HepG2 (cell line): ENCODE results near the gene COG1. TPM values are rescaled to one million over a fixed set of nuclear protein-coding genes. Genes with fewer than 3 reads are reported as not detected.
A peak's percentile ranks its signal among the peaks of the same experiment; 100 is the strongest.

Experiments used
- EEA1 ChIP-seq: sonication (generic); formaldehyde crosslinking; IDR thresholded peaks from 2 replicates; pipeline ENCODE4 v1.5.1; 2020; ENCODE audit warnings: mild to moderate bottlenecking, missing genetic modification reagents, borderline replicate concordance
- ETV6 ChIP-seq: sonication (generic); formaldehyde crosslinking; conservative IDR thresholded peaks from 2 replicates; pipeline ENCODE4 v1.4.0; 2020; ENCODE audit warnings: missing genetic modification reagents
- FOXO1 ChIP-seq: sonication (generic); formaldehyde crosslinking; IDR thresholded peaks from 2 replicates; pipeline ENCODE4 v1.4.0; 2020; ENCODE audit warnings: missing genetic modification reagents
- PLRG1 ChIP-seq: fragments of 450-650 bp; conservative IDR thresholded peaks from 2 replicates; pipeline ENCODE4 v1.6.1; 2016
- U2AF2 ChIP-seq: fragments of 200-400 bp; formaldehyde crosslinking; IDR thresholded peaks from 2 replicates; pipeline ENCODE4 v1.6.1; 2017; ENCODE audit warnings: low read depth, mild to moderate bottlenecking, low read length
- ZBTB40 ChIP-seq, 2 experiments: fragments of 450-650 bp in 1 of 2; sonication (generic) in 1 of 2; formaldehyde crosslinking in 1 of 2; IDR thresholded peaks; 2 replicates each; pipeline versions ENCODE4 v1.6.1 to v1.8.0; 2016 to 2022; ENCODE audit warnings: antibody characterized with exemption in 1 of 2, mild to moderate bottlenecking in 1 of 2, missing genetic modification reagents in 1 of 2
- ZNF12 ChIP-seq: sonication (generic); formaldehyde crosslinking; IDR thresholded peaks from 2 replicates; pipeline ENCODE4 v1.5.0; 2020; ENCODE audit warnings: missing genetic modification reagents
- ZNF124 ChIP-seq: sonication (generic); formaldehyde crosslinking; IDR thresholded peaks from 2 replicates; pipeline ENCODE4 v1.4.0; 2020; ENCODE audit warnings: missing genetic modification reagents
- ZNF34 ChIP-seq: sonication (generic); formaldehyde crosslinking; IDR thresholded peaks from 2 replicates; pipeline ENCODE4 v1.4.0; 2020; ENCODE audit warnings: mild to moderate bottlenecking, missing genetic modification reagents, borderline replicate concordance
- ZNF367 ChIP-seq: sonication (generic); formaldehyde crosslinking; IDR thresholded peaks from 2 replicates; pipeline ENCODE4 v1.4.0; 2020; ENCODE audit warnings: missing genetic modification reagents, borderline replicate concordance
- ZNF460 ChIP-seq: sonication (generic); formaldehyde crosslinking; IDR thresholded peaks from 2 replicates; pipeline ENCODE4 v1.5.1; 2020; ENCODE audit warnings: missing genetic modification reagents, mild to moderate bottlenecking, borderline replicate concordance
- ZNF563 ChIP-seq: sonication (generic); formaldehyde crosslinking; IDR thresholded peaks from 2 replicates; pipeline ENCODE4 v1.8.0; 2022; ENCODE audit warnings: mild to moderate bottlenecking, moderate library complexity, missing genetic modification reagents
- polyA plus RNA-seq, 8 experiments: library from polyadenylated mRNA; depleted of rRNA in 3 of 8; stranded (reverse) in 7 of 8; unstranded in 1 of 8; fragments of >200 nt; fragmentation: Illumina TruSeq in 4 of 8; extraction: Trizol in 4 of 8; gene quantifications; 2 replicates each; pipeline versions ENCODE4 v1.2.1 to v1.2.3, GENCODE V29; 2011 to 2016; ENCODE audit warnings: low read depth in 4 of 8, missing spikeins in 1 of 8, mixed read lengths in 1 of 8; ENCODE audit not compliant: insufficient read depth in 1 of 8
- total RNA-seq, 5 experiments: library from RNA; depleted of rRNA; stranded (reverse); fragments of >200 nt; fragmentation: Illumina TruSeq; extraction: Trizol; gene quantifications; 2 replicates each; pipeline ENCODE4 v1.2.3, GENCODE V29; 2016; ENCODE audit warnings: low read depth in 1 of 5
- TF ChIP-seq, protein P1 (sequence below), 2 experiments: fragments of 450-650 bp in 1 of 2; sonication (generic) in 1 of 2; formaldehyde crosslinking; IDR thresholded peaks; 2 replicates each; pipeline versions ENCODE4 v1.5.0 to v1.8.0; 2020 to 2022; ENCODE audit warnings: mild to moderate bottlenecking in 1 of 2, missing genetic modification reagents in 1 of 2
- TF ChIP-seq, protein P2 (sequence below): sonication (generic); formaldehyde crosslinking; conservative IDR thresholded peaks from 2 replicates; pipeline ENCODE4 v1.4.0; 2020; ENCODE audit warnings: missing genetic modification reagents

The COG1 gene
- total and polyA plus RNA-seq, 2 of the 13 experiments (the other 11 are each of a cell fraction or from before 2014, with no cell fraction given): 36.6 to 39.7 TPM

DNA sequence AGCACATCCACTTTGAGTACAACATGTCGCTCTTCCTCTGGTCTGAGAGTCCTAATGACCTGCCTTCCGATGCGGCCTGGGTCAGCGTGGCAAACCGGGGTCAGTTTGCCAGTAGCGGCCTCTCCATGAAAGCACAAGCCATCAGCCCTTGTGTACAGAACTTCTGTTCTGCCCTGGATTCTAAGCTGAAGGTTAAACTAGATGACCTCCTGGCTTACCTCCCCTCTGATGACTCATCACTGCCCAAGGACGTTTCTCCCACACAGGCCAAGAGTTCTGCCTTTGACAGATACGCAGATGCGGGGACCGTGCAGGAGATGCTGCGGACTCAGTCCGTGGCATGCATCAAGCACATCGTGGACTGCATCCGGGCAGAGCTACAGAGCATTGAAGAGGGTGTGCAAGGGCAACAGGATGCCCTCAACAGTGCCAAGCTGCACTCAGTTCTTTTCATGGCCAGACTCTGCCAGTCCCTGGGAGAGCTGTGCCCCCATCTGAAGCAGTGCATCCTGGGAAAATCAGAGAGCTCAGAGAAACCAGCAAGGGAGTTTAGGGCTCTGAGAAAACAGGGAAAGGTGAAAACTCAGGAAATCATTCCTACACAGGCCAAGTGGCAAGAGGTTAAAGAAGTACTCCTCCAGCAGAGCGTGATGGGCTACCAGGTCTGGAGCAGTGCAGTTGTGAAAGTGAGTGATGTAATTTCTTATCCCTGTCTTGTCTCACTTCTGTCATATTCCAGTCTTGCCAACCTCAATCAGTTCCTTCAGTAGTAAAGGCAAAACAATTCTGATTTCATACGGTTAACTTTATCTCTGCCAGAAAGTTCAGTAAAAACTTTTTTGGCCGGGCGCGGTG lies 8.6 kb downstream of the COG1 start (continued):
- TF ChIP-seq ZBTB40 (IDR thresholded peaks at IDR 0.05) (no peak), ZBTB40 (CRISPR knock-in tag; IDR thresholded peaks at IDR 0.05) (peak; percentile 54; the same call in 1 of the 2 replicates), ZNF460 (CRISPR knock-in tag) (peak; percentile 55; the same call in 1 of the 2 replicates), ETV6 (no peak), ZNF367 (CRISPR knock-in tag) (no peak), ZNF34 (0 out of 2 replicates have a peak, but pooled peaks have one; percentile 52), ZNF563 (CRISPR knock-in tag) (peak; percentile 79; the same call in 1 of the 2 replicates), EEA1 (CRISPR knock-in tag) (no peak), U2AF2 (no peak), PLRG1 (no peak), ZNF12 (CRISPR knock-in tag) (peak; percentile 78; the same call in 1 of the 2 replicates), ZNF124 (CRISPR knock-in tag) (peak; percentile 93; the same call in 1 of the 2 replicates), FOXO1 (CRISPR knock-in tag) (peak; percentile 93)
- TF ChIP-seq, protein P1, sequence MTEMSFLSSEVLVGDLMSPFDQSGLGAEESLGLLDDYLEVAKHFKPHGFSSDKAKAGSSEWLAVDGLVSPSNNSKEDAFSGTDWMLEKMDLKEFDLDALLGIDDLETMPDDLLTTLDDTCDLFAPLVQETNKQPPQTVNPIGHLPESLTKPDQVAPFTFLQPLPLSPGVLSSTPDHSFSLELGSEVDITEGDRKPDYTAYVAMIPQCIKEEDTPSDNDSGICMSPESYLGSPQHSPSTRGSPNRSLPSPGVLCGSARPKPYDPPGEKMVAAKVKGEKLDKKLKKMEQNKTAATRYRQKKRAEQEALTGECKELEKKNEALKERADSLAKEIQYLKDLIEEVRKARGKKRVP (CRISPR knock-in tag; IDR thresholded peaks at IDR 0.05): peak in 1 of 2 experiments; percentile 75; a peak in 2 of 4 replicates
- TF ChIP-seq, protein P2, sequence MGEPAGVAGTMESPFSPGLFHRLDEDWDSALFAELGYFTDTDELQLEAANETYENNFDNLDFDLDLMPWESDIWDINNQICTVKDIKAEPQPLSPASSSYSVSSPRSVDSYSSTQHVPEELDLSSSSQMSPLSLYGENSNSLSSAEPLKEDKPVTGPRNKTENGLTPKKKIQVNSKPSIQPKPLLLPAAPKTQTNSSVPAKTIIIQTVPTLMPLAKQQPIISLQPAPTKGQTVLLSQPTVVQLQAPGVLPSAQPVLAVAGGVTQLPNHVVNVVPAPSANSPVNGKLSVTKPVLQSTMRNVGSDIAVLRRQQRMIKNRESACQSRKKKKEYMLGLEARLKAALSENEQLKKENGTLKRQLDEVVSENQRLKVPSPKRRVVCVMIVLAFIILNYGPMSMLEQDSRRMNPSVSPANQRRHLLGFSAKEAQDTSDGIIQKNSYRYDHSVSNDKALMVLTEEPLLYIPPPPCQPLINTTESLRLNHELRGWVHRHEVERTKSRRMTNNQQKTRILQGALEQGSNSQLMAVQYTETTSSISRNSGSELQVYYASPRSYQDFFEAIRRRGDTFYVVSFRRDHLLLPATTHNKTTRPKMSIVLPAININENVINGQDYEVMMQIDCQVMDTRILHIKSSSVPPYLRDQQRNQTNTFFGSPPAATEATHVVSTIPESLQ: no peak
